ENCODE measurements around the gene MRAS. TPM values are rescaled to one million over a fixed set of nuclear protein-coding genes. Genes with fewer than 3 reads are reported as not detected.

The MRAS gene
- polyA plus RNA-seq, 1 donor (not counting 4 experiments of a cell fraction or from before 2014, with no cell fraction given) = 7.7 TPM

DNA sequence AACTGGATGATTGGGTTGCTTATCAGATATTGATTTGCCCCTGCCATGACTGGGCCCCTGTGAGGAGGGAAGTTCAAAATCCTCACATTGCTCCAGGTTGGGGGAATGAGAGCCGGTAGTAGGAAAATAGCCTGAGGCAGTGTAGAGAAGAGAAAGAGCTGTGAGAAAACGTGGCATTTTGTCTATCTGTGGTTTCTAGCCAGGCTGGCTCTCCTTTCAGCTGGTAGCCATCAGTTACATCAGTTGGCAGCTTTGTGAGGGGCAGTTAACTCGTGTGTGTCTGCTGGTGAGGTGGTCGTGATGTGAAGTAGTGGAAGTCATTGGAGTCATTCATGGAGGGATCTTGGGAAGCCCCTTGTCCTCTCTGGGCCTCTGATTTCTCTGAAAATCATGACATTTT, 91.3 kb downstream of the MRAS start:
- Histone ChIP-seq H3K4me3 (ENCODE audit: control insufficient read depth in 2 of 3, extremely low read depth in 1 of 3, insufficient read depth in 2 of 3, low read depth in 1 of 3, low read length in 3 of 3) (no peak overlapping the region), H3K4me2 (ENCODE audit: control insufficient read depth, extremely low read depth, insufficient read depth, low read depth, low read length) (no peak overlapping the region), H3K79me2 (ENCODE audit: control insufficient read depth, insufficient read depth, low read length) (no peaks in the 10 kb centered on the region), H3K9me3 (ENCODE audit: control insufficient read depth, low read depth, low read length) (no peaks in the 10 kb centered on the region), H3K27me3 (ENCODE audit: control insufficient read depth, extremely low read depth, insufficient read depth, low read length) (peaks cover 16% of the 10 kb centered on the region), H4K20me1 (ENCODE audit: control insufficient read depth, extremely low read depth, insufficient read depth, low read length) (no peaks in the 10 kb centered on the region), H3K27ac (ENCODE audit: control insufficient read depth, insufficient read depth, low read length) (no peak overlapping the region), H3K36me3 (ENCODE audit: control insufficient read depth in 2 of 2, extremely low read depth in 1 of 2, insufficient read depth in 2 of 2, low read length in 2 of 2) (no peaks in the 10 kb centered on the region), H2AFZ (ENCODE audit: control insufficient read depth, low read length) (no peak overlapping the region), H3K9me1 (ENCODE audit: control insufficient read depth, extremely low read depth, insufficient read depth, low read length) (no peaks in the 10 kb centered on the region), H3K9ac (ENCODE audit: control insufficient read depth, extremely low read depth, insufficient read depth, low read length) (no peak overlapping the region), H3K4me1 (ENCODE audit: control insufficient read depth, extremely low read depth, insufficient read depth, low read length) (peaks cover 7% of the 10 kb centered on the region)
- DNase-seq (ENCODE audit: low read depth, low spot score) (no peak), FAIRE-seq (no peak)
- TF ChIP-seq EZH2 (IDR thresholded peaks at IDR 0.05; ENCODE audit: low read length) (no peak), CTCF (optimal IDR thresholded peaks at IDR 0.05 in 1 of 3, IDR thresholded peaks at IDR 0.05 in 1 of 3, conservative IDR thresholded peaks at IDR 0.05 in 1 of 3; ENCODE audit: extremely low read depth in 1 of 3, insufficient read depth in 2 of 3, low read length in 3 of 3) (no peak)
- dilution Hi-C loops (cut with MboI; ENCODE audit: extremely low pct_ligation_motif_present, low sequenced_read_pairs) = no loop called here

- Histone ChIP-seq H3K9ac (ENCODE audit: control insufficient read depth, extremely low read depth, insufficient read depth, low read length) (no peak overlapping the region), H3K27ac (ENCODE audit: control insufficient read depth, insufficient read depth, low read length) (no peak overlapping the region), H3K36me3 (ENCODE audit: control insufficient read depth in 2 of 2, extremely low read depth in 1 of 2, insufficient read depth in 2 of 2, low read length in 2 of 2) (no peaks in the 10 kb centered on the region), H4K20me1 (ENCODE audit: control insufficient read depth, extremely low read depth, insufficient read depth, low read length) (no peaks in the 10 kb centered on the region), H3K9me1 (ENCODE audit: control insufficient read depth, extremely low read depth, insufficient read depth, low read length) (no peaks in the 10 kb centered on the region), H3K4me2 (ENCODE audit: control insufficient read depth, extremely low read depth, insufficient read depth, low read depth, low read length) (no peak overlapping the region), H3K9me3 (ENCODE audit: control insufficient read depth, low read depth, low read length) (no peaks in the 10 kb centered on the region), H2AFZ (ENCODE audit: control insufficient read depth, low read length) (no peak overlapping the region), H3K27me3 (ENCODE audit: control insufficient read depth, extremely low read depth, insufficient read depth, low read length) (peaks cover 12% of the 10 kb centered on the region), H3K4me3 (ENCODE audit: control insufficient read depth in 2 of 3, extremely low read depth in 1 of 3, insufficient read depth in 2 of 3, low read depth in 1 of 3, low read length in 3 of 3) (no peak overlapping the region), H3K4me1 (ENCODE audit: control insufficient read depth, extremely low read depth, insufficient read depth, low read length) (peaks cover 4% of the 10 kb centered on the region), H3K79me2 (ENCODE audit: control insufficient read depth, insufficient read depth, low read length) (no peaks in the 10 kb centered on the region)
- TF ChIP-seq EZH2 (IDR thresholded peaks at IDR 0.05; ENCODE audit: low read length) (no peak), CTCF (optimal IDR thresholded peaks at IDR 0.05 in 1 of 3, IDR thresholded peaks at IDR 0.05 in 1 of 3, conservative IDR thresholded peaks at IDR 0.05 in 1 of 3; ENCODE audit: extremely low read depth in 1 of 3, insufficient read depth in 2 of 3, low read length in 3 of 3) (no peak)
- DNase-seq (ENCODE audit: low read depth, low spot score) (no peak), FAIRE-seq (no peak)
- dilution Hi-C loops (cut with MboI; ENCODE audit: extremely low pct_ligation_motif_present, low sequenced_read_pairs) = no loop called here
Measured at GRCh38 chr3:138440121-138440521, 91.7 kb downstream of the MRAS start.
